ENCODE results near the gene DLGAP1.
"Not testable (repeated sequence)": the region's sequence is repeated elsewhere in the genome, so short reads cannot be mapped to it uniquely, and the experiment has no call there.

Gene DLGAP1

DNA sequence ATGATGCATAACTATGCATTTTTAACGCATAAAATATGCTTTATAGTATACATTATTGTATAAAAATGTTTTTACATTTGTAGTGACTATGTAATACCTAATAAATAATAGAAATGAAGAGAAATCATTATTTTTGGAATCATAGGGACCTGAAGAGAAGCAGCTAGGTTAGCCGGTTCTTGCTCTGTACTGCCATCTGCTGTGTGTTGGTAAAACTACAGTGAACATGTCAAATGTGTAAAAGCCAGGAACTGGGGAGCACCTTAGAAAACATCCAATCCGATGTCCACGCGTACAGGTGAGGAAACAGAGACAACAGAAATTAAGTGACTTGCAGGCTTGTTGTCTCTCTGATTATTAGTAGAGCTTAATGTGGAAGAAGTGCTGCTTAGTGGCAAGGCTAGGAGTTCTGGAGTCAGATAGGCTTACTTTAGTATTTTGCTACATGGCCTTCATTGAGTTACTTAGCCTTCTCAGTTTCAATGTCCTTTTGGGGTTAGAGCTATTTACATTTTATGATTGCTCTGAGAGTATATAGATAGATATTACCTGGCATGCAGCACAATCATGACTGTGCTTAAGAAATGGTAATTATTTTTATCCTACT is 386.5 kb downstream of the DLGAP1 start:
- DNase-seq: peak; percentile 7

GRCh38 chr18:4063545-4063944 is 391.6 kb downstream of the DLGAP1 start:
- no peak for DNase-seq

DNA sequence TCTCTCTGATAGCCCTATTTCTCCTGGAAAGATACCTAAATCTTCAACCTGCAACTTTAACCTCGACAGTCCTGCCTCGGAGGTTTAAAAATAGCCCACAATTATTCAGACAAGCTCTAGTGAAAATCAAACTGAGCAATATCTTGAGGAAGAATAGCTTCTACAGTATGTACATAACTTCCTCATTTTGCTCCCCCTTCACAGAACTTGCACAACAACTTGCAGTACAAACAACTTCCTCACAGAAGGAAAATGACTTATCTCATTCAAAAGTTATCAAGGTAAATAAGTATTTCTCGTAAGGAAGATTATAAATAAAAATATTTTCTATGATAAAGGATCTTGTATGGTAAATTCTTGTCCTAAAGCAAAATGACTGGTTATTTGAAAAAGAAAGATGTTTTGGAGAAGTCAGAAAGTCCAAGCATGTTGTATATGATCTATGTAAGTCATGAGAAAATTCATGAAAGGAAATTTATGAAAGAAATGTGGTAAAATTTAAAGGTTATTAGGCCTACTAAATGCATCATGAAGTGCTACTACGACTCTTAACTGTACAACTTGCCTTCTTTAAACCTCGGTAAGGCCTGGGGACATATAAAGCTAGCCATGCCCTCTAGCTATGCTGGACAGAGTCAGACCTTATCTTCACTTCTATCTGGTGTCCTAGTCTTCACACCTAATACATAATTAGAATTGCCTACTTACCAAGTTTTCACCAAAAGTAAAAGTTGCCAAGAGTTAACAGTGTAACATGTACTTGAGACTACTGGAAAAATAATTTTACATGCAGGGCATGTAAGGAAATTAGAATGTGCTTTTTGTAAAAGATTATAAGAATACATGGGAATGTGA is 394.5 kb downstream of the DLGAP1 start:
- DNase-seq: no peak

DNA sequence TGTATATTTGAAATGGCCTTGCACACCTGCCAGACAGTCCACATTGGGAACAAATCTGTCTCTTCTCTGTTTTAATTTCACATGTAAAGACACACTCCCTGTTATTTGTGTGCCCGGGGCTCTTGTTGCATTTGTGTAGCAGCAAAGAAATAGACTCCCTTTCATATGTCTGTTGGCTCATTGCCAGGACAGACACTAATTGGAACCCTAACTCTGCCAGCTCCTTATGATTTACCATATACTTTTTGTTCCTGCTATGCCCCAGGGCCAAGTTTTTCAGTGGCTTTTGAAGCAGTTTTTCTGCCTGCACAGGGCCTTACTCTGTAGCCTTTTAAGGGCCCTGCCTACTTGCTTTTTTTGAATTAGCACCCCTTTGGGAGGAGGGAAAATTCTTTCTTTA is 396.9 kb downstream of the DLGAP1 start:
- no peak for DNase-seq

DNA sequence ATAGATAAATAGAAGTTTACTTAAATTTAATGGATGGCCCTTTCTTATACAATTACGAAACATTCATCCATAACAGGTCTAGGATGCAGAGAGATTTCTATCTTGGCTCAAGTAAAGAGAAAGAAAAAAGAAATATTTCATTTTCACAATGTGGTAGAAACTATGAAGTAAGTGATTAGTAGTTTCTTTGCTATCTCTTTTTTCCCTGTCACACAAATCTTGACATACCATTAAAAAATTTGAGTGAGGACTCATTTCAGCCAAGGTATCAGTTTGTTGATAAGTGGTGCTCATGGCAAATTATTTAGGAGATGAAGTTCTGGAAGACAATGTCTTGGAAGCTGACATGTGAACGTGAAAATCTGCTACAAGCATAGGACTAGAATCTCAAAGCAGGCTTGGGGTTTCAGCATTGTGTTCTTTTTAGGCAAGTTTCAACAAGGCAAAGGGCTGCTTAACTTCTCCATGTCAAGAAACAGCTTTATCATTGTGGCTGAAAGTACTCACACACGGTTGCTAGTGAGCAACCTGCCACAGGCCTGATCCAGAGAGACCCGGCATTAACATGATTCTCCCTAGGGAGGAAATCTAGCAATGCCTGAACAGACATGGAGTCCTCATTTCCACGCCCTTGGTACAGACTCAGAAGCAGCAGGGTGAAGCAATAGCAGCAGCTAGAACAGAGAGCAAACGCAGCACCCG is 414.6 kb downstream of the DLGAP1 start:
- no peak for DNase-seq

DNA sequence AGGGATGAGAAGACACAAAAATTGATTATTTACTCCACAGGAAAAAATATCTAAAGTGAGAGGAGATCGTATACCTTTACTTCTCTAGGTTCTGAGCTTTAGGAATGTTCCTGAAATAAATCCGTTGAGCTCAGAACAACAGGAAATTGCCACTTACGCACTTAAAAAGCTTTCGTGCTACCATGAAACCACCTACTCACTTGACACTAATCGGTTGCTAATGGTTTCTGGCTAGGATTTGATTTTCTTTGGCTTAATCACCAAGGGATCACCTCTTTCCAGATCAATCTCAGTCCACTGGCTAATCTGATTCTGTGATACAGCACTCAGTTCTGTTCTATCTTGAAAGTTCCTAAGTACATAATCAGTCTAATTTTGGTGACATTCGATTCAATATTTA is 419.6 kb downstream of the DLGAP1 start:
- no peak for DNase-seq

GRCh38 chr18:4034815-4035214 is 420.3 kb downstream of the DLGAP1 start:
- not testable (repeated sequence) for DNase-seq

GRCh38 chr18:4026542-4026941 is 428.6 kb downstream of the DLGAP1 start:
- no peak for DNase-seq

DNA sequence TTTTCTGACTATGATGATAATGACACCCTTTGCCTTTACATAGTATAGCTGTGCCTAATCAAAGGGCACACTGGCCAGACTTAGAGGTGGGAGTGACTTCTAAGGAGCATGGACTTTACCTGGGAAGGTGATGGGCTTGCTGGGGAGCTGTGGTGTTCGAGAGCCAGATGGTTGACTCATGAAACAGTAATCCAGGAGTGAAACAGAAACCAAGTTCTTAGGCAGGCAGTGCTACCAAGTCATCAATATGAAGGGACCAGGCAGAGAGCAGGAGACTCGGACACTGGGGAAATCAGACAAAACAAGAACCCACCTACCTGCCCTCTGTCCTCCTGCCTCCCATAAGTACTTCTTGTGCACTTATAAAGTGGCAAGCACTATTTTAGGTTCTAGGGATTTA is 430.4 kb downstream of the DLGAP1 start:
- no peak for DNase-seq

- not testable (repeated sequence) for DNase-seq
These were observed 432.4 kb downstream of the DLGAP1 start for GRCh38 chr18:4022749-4023148.

GRCh38 chr18:4020026-4020425 is 435.1 kb downstream of the DLGAP1 start:
- no peak for DNase-seq

- DNase-seq: no peak
These were observed 437.6 kb downstream of the DLGAP1 start for GRCh38 chr18:4017480-4017879.

DNA sequence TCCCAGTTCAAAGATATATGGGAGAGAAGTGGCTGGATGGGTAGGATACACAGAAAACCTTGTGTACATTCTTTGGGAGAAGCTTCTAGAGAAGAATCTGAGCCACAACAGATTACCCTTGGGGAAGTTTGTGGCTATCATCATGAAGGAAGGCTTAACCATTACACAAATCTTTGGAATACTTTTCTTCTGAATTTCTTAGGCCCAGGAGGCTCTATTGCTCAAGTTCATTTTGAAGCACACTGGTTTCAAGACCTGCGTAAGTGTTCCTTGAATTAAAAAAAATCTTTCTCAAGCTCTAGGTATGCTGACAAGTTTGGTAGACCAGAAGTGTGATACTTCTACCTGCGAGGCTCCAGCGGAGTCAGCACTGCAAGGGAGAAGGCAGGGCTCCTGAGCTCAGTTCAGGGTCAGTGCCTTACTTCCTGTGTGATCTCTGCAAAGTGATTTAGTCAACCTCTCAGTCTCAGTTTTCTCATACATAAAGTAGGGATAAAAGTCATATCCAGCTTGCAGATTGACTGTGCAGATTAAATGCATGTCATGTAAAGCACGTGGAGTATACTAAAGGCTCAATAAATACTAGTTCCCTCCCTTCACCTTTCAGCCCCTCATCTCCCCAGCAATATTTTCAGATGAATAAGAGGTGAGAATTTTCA is 438.6 kb downstream of the DLGAP1 start:
- DNase-seq: no peak

GRCh38 chr18:4007846-4008245 is 447.3 kb downstream of the DLGAP1 start:
- DNase-seq: no peak

- no peak for DNase-seq
These were observed 450.8 kb downstream of the DLGAP1 start for GRCh38 chr18:4004183-4004829.

GRCh38 chr18:3998698-3999333 is 456.3 kb downstream of the DLGAP1 start:
- no peak for DNase-seq

GRCh38 chr18:3995476-3996102 is 459.5 kb downstream of the DLGAP1 start:
- peak; percentile 41 for DNase-seq

- DNase-seq: no peak
These were observed 461.0 kb downstream of the DLGAP1 start for GRCh38 chr18:3993941-3994687.

DNA sequence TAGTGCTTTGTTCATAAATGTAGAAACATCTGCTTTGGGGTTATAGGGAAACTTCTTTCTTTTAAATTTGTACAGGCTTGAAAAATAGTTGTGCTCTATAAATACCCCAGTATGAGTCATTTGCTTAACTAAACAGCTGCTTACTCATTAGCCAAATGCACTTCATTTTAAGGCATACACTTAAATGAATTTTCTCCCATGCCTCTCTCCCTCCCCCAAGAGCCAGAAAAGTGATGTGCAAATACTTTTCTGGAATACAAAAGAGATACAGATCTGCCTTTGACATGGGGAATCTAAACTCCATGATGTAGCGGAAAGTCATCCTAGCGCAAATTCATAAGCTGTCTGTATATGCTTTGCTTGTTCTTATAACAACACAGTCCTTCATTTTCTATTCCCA is 469.4 kb downstream of the DLGAP1 start:
- no peak for DNase-seq

- no peak for DNase-seq
These were observed 470.1 kb downstream of the DLGAP1 start for GRCh38 chr18:3985020-3985419.

GRCh38 chr18:3984163-3984757 is 470.8 kb downstream of the DLGAP1 start:
- DNase-seq: no peak
